ENCODE data around the gene BCR. TPM values are rescaled to one million over a fixed set of nuclear protein-coding genes. Genes with fewer than 3 reads are reported as not detected.

Gene BCR
- total RNA-seq, 2 donors from 2014 or later: 102 to 172 TPM

- no peak overlapping the region for H3K4me3 Mint-ChIP-seq
- 96 to 98% methylated on average over 9 to 10 of the region's 10 CpGs for WGBS, 2 experiments (ENCODE audit: insufficient coverage in 1 of 2, insufficient read length in 1 of 2)
Measured at GRCh38 chr22:23274146-23274526, 93.8 kb downstream of the BCR start.

DNA sequence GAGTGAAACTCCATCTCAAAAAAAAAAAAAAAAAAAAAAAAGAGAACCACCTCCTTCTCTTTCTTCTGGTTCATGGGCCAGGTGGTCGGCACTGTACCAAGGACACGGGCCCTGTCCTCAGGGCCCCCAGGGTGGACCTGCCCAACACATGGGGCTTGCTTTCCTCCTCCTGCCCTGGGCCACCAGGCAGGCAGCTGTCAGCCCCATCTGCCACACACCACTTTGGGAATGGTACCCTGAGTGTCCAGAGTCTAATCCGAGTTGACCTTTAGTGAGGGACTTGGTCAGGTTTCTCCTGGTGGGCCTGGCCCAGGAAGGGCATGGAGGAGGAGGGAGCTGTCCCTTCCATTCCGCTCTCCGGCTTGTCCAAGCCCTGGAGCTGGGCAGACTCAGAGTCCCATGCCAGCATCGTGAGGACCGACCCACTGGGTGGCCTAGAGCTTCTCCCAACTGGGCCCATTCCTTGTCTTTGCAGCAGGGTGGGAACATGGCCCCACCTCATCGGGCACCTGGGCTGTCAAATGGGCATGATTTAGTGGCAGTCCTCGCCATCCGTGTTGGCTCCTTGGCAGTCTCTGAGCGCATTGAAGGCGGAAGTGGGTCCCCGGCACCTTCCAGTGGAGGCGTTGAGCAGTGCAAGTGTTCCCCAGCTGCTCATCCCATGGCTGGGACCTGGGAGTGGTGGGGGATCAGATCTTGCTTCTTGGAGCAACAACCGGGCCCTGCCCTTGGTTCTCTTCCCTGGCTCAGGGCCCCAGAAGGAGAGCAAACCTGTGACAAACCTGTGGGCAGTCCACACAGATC is 94.8 kb downstream of the BCR start:
- Histone ChIP-seq H3K27ac (ENCODE audit: low read depth, low read length) (no peak overlapping the region), H3K27me3 (ENCODE audit: control insufficient read depth, insufficient read depth, low read length, poor library complexity, severe bottlenecking) (no peaks in the 10 kb centered on the region), H3K9me3 (ENCODE audit: control insufficient read depth, low read length) (no peaks in the 10 kb centered on the region), H3K36me3 (ENCODE audit: control insufficient read depth, insufficient read depth, low read length) (peaks cover 74% of the 10 kb centered on the region), H3K4me3 (ENCODE audit: low read length) (no peak overlapping the region), H3K4me1 (ENCODE audit: control insufficient read depth, insufficient read depth, low read length) (no peaks in the 10 kb centered on the region), H3K9ac (ENCODE audit: extremely low read depth, low read length, poor library complexity, severe bottlenecking) (no peak overlapping the region)
- H3K27me3 Mint-ChIP-seq (ENCODE audit: insufficient read depth): no peaks in the 10 kb centered on the region
- H3K9me3 Mint-ChIP-seq: no peaks in the 10 kb centered on the region
- no peak overlapping the region for H3K4me3 Mint-ChIP-seq
- TF ChIP-seq CTCF (conservative IDR thresholded peaks at IDR 0.05): peak; percentile 15
- DNase-seq: no peak
- peaks cover under 1% of the 10 kb centered on the region for H3K4me1 Mint-ChIP-seq
- 95 to 96% methylated on average over 5 to 15 of the region's 15 CpGs for WGBS, 2 experiments (ENCODE audit: insufficient coverage in 1 of 2, insufficient read length in 1 of 2)
- no peak overlapping the region for H3K27ac Mint-ChIP-seq
- H3K36me3 Mint-ChIP-seq (ENCODE audit: low read depth): peaks cover 69% of the 10 kb centered on the region

More at GRCh38 chr22:23274146-23274526, 93.8 kb downstream of the BCR start:
- Histone ChIP-seq H3K36me3 (ENCODE audit: control insufficient read depth, insufficient read depth, low read length) (peaks cover 79% of the 10 kb centered on the region), H3K9ac (ENCODE audit: extremely low read depth, low read length, poor library complexity, severe bottlenecking) (no peak overlapping the region), H3K27ac (ENCODE audit: low read depth, low read length) (no peak overlapping the region), H3K4me1 (ENCODE audit: control insufficient read depth, insufficient read depth, low read length) (no peaks in the 10 kb centered on the region), H3K9me3 (ENCODE audit: control insufficient read depth, low read length) (no peaks in the 10 kb centered on the region), H3K4me3 (ENCODE audit: low read length) (no peak overlapping the region), H3K27me3 (ENCODE audit: control insufficient read depth, insufficient read depth, low read length, poor library complexity, severe bottlenecking) (no peaks in the 10 kb centered on the region)
- no peak overlapping the region for H3K27ac Mint-ChIP-seq
- no peaks in the 10 kb centered on the region for H3K9me3 Mint-ChIP-seq
- H3K36me3 Mint-ChIP-seq (ENCODE audit: low read depth): peaks cover 70% of the 10 kb centered on the region
- no peaks in the 10 kb centered on the region for H3K27me3 Mint-ChIP-seq (ENCODE audit: insufficient read depth)
- TF ChIP-seq CTCF (conservative IDR thresholded peaks at IDR 0.05): no peak
- no peak for DNase-seq
- H3K4me1 Mint-ChIP-seq: peaks cover 10% of the 10 kb centered on the region

DNA sequence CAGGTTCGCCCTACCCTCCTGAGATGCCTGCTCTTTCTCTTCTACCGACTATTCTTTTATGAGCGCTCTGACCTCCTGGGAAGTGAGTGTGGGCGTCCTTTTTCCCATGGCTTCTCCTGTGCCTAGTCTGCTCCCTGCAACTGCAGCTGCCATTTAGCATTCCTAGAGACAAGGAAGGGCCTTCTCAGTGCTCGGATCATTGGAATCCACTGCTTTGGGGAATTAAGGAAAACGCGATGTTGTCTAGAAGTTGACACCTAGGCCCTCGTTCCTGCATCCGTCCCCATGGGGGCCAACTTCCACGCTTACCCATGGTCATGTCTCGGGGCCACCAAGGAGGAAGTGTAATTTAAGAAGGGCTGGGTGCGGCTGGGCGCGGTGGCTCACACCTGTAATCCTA is 95.4 kb downstream of the BCR start:
- no peaks in the 10 kb centered on the region for H3K9me3 ChIP-seq (ENCODE audit: control insufficient read depth, low read length)
- Mint-ChIP-seq H3K9me3 (no peaks in the 10 kb centered on the region), H3K27me3 (ENCODE audit: insufficient read depth) (no peaks in the 10 kb centered on the region), H3K36me3 (ENCODE audit: low read depth) (peaks cover 67% of the 10 kb centered on the region), H3K4me3 (no peak overlapping the region), H3K4me1 (no peaks in the 10 kb centered on the region), H3K27ac (no peak overlapping the region)
- no peak overlapping the region for H3K27ac ChIP-seq (ENCODE audit: low read depth, low read length)
- no peak overlapping the region for H3K4me3 ChIP-seq (ENCODE audit: low read length)
- no peak for DNase-seq
- H3K27me3 ChIP-seq (ENCODE audit: control insufficient read depth, insufficient read depth, low read length, poor library complexity, severe bottlenecking): no peaks in the 10 kb centered on the region
- no peak overlapping the region for H3K9ac ChIP-seq (ENCODE audit: extremely low read depth, low read length, poor library complexity, severe bottlenecking)
- no peaks in the 10 kb centered on the region for H3K4me1 ChIP-seq (ENCODE audit: control insufficient read depth, insufficient read depth, low read length)
- TF ChIP-seq CTCF (conservative IDR thresholded peaks at IDR 0.05): no peak
- H3K36me3 ChIP-seq (ENCODE audit: control insufficient read depth, insufficient read depth, low read length): peaks cover 73% of the 10 kb centered on the region
- 94 to 96% methylated on average over 9 to 14 of the region's 14 CpGs for WGBS, 2 experiments (ENCODE audit: insufficient coverage in 1 of 2, insufficient read length in 1 of 2)
